Activated T-cell treated with anti-CD3 and anti-CD28 coated beads for 24 hours (primary cell): Measurements from ENCODE around the gene BANK1.
"Not testable (repeated sequence)": the region's sequence is repeated elsewhere in the genome, so short reads cannot be mapped to it uniquely, and the experiment has no call there.

ENCODE experiments used
- DNase-seq: peaks from one replicate; pipeline ENCODE4 v3.0.0-alpha.2; 2020; ENCODE audit warnings: low read depth

The BANK1 gene

DNA sequence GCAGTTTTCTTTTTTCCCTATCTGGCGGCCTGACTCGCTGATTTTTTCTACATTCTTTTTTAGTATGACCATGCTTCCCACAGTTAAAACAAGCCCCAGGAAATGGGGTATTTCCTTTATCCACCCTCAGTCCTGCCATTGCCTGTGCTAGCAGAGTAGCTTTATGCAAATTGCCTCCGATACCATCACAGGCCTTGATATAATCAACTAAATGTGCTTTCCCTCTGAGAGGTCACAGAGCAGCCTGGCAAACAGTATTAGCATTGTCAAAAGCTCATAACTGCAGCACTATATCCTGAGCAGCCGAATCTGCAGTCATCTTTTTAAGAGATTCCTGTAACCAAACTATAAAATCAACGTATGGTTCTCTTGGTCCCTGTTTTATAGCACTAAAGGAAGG, 115.0 kb downstream of the BANK1 start:
- DNase-seq = not testable (repeated sequence)

DNA sequence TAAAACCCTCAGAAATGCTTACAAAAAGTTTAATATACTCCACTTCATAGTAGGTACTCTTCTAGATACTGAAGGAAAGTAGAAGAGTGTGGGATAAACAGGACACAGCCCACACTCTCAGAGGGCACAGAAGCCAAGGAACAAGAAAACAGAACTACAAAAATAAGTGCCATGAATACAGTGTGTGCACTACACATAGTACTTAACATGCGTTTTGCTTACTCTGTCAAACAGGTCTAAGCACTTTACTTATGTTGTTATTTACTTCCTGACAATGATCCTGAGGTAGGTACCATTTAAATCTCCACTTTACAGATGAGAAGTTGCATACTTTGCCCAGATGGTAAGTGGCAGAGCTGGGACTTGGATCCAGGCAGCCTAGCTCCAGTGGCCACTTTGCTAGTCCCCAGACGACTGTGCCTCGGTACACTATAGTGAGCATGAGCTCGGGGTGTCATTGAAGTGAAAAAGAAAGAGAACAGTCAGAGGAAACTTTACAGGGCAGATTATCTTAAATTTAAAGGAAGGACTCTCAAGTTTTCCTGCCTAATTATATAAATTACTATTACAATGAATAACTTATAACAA, 120.3 kb downstream of the BANK1 start:
- no peak for DNase-seq

DNA sequence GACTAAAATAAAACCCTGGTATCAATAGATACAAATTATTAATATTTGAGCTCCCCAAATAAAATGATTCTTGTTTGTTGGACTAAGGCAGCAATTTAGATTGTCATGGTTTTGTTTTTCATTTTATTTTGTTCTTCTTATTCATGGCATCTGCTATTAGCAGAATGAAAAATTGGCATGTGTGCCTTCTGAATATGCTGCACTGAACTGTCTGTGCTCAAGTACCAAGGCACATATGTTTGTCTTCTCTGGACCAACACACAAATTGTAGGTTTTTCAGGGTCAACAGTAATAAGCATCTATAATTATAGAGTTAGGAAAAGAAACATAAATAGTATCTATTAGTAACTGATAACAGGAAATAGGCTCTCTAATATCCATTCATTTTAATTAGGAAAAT, 121.1 kb downstream of the BANK1 start:
- DNase-seq = no peak

DNA sequence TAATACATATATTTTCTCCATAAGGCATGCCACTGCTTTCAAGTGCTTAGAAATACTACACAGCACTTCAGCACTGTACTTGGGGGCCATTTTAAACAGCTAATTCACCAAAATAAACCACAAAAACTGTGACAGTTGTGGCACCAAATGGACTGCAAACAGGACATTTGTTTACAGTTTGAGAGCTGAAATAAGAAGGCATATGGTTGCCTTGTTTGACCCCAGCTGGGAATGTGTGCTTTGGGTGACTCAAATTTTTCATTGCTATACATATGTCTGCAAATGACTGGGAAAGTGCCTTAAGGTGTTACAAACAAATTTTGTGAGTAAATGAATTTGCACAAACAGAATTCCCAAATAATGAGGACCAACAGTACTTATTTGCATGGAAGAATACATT, 124.2 kb downstream of the BANK1 start:
- no peak for DNase-seq

DNA sequence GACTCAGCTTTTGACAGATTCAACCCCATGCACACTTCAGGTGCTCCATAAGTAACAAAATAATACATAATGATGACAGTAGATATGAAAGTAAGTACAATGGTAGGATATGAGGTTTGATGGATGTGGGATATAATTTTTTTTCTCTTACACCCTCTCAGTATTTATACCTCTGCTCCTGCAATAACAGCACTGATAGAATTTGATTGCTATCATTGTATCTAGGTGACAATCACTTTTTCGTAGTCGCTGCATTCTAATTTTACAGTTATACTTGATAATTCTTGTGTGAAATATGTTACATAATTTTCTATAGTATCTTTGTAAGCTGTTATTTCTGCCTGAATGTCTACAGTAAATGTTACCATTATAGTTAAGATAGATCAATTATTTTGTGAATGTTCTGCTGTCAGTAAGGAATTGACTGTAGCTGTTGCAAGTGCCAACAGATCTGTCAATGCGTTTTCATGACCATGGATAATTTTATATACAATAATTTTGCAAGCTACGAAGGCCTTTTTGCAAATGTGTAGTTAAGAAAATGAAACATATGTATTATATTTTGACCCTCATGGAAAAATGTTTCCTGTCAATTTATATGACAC, 128.9 kb downstream of the BANK1 start:
- DNase-seq = no peak

DNA sequence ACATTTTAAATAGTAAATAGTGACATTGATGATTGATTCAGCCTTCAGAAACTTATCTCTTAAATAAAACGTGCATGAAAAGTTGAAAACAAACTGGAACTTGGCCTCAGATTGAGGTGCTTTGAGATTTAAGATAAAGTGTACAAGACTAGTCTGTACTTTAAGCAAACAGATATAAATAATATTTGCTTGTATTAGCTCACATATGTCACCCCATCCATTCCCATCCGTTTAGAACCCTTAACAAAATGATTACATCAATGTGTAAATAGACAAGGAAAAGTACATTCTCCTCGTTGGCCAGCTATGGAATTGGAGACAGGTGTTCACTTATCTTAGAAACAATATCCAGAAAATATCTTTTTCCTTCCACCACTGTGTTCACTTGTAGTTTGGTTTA, 130.8 kb downstream of the BANK1 start:
- no peak for DNase-seq

DNA sequence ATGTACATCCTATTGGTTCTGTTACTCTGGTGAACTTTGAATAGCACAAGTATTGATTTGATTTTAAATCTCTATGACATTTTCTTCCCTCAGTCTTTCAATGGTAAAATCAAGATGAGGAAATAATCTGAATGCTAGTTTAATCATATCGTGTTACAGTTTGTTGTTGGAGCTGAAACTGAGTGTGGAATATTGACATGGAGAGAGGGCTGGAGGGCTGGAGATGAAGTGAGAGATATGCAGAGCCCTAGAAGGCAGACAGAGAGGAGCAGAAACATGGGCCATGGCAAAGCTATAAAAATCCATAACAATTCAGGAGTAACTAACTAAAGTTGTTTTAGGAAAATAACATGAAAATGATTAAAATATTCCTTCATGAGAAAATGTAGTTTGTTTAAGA, 141.1 kb downstream of the BANK1 start:
- no peak for DNase-seq

DNA sequence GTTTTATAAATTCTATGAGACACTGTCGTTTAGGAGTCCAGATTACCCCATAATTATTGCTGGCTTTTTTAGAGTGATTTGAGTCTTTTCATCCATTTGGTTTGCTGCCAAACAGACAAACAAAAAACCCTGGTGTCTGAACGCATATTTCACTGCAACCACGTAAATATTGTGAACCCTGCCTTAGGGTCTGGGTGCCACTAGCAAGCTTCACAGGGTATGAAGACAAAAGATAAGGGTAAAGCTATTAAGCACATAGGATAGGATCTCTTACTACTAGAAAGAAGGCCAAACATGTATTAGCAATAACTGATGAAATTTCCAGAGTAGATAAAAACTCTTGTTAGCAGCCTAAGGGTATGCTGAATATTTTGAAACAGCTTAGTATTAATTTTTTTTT, 143.3 kb downstream of the BANK1 start:
- DNase-seq = no peak

DNA sequence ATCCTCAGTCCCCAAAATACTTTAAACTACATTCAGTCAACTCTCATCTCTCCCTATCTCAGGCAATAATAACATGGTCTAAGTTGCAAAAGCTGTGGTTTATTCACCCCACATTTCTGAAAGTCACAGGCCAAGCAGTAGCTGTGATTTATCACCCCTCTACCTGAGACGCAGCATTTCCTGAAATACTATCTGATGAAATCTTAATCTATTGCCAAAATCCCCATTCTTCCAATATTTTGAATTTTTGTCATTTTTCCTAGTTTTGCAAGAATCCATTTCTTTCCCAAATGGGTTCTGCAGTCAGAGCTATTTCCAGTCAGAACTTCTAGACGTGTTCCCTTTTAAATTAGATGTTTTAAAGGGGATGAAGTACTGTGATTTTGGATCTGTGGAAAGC, 148.3 kb downstream of the BANK1 start:
- DNase-seq = no peak

DNA sequence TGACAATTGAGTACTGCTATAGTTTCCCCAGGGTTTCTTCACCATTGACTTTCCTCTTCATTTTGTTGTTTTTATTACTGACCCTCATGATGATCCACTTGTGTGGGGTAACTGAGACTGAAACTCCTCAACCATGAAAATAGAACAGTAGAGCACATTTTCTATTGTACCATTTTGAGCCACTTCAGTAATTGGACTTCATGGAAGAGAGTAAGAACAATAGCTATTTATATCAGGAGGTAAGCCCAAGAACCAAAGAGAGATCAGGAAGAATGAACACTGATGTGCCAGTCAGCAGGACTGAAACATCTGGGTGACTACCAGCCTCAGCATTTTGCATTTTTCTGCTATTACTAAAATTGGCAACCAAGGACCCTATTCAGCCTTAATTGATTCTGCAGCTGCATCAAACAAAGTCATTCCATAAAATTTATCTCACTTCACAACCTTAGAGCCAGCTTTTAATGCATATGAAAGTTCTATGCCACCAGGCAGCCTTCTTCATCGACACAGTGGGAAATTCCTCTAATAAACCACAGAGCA, 151.4 kb downstream of the BANK1 start:
- no peak for DNase-seq

DNA sequence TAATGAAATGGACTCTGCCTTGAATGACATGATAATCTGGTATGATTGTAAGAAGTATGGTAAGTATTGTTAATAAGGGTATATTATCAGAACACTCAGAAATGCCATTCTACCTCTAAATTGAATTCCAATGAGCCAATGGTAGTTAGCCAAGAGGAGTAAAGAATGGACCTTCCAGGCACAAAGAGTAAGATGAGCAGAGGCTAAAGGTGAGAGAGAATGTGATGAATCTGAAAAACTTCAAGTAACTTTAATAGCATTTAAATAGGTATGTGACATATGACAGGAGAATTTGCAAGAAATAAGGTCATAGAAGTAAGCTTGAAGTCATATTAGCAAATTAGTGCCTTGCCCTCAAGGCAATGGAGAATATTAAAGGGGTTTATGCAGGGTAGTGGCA, 152.4 kb downstream of the BANK1 start:
- DNase-seq = no peak

DNA sequence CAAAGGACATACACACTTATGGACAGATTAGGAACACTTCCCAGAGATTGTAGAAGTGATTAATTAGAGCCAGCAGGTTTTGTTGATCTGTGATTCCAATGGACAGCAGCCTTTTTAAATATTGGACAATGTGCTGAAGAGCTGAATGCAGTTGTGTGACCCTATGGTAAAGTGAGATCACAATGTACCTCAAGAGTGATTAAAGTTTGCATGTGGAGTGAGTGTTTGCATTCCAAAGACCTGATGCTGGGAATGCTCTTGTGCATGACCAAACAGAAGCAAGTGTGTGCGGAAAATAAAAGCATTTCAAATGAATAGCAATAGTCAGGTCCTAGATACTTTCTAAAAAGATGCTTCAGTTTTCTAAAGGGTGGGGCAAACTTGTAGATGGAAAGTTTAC, 154.1 kb downstream of the BANK1 start:
- no peak for DNase-seq

DNA sequence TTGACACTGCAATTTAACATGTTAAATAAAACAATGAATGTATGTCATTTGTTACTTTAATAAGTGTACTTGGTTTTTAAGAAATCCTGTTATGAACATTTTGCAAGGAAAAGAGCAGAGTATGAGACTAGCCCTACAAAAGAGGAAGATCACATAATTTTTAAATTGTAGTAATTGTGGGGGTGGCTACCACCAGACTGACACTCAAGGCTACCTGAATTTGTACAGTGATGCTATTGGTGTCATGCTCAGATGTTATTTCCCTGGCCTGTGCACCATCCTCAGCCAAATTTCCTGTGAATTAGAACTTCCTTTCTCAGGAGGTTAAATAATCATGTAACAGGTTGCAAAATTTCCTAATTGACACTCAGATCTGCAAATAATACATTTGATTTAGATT, 157.5 kb downstream of the BANK1 start:
- no peak for DNase-seq

DNA sequence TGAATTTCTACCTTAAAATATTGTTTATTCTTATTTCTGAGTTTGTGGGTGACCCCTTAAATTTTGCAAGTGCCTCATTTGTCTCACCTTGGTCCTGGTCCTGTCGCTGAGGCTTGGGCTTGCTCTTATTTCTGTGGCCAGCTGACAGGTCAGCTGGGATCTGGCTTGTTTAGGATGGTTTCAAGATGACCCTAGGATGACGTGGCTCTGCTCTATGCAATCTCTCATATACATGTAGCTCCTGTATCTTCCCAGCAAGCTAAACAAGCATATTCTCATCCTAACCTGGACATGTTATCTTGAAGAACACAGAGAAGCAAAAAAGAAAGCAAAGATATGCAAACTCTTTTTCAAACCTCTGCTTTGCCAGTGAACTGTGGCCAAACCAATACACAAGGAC, 158.4 kb downstream of the BANK1 start:
- no peak for DNase-seq

DNA sequence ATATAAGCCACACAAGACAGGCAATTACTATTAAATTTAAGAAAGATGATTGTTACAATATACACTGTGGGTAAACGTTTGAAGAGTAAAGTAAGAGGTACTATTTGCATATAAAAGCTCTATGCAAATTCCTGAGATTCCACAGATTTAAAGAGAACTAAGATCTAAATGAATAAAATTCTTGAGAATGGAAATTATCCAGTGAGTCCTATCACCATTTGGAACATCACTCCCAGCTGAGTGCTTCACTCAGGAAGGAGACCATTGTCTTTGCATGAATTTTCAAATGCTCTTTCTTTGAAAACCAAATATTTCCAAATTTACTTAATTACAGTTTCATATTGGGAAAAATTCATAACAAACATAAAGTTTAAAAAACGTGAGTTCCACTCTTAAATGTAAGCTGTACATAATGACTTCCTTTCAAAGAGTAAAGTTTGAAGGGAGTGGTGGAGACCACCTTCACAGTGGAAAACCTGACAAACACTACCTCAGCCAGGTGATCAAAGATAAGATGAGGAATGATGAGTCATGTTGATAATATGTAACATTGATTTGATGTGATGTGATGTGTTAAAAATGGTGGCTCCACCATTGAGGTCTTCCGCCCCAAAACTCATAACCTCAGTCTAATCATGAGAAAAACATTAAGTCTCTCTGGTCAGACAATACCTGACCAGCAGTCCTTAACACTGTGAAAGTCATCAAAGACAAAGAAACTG, 159.9 kb downstream of the BANK1 start:
- DNase-seq = no peak

DNA sequence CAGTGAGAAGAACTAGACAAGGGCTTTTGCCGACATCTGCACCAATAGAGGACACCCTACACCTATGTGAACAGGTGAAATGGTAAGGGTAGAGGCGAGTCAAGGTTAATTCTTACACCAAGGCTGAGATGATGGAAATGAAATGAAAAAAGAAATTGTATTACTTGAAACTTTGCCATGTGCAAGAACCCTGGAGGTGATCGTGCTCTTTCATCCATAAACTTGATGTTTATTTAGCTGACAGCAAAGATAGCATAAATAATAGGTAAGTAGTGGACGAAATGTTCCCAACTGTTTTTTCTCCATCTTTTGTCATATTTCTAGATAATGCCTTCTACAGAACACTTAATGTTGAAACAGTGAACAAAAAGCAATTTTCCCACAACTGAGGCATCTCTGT, 162.5 kb downstream of the BANK1 start:
- no peak for DNase-seq

DNA sequence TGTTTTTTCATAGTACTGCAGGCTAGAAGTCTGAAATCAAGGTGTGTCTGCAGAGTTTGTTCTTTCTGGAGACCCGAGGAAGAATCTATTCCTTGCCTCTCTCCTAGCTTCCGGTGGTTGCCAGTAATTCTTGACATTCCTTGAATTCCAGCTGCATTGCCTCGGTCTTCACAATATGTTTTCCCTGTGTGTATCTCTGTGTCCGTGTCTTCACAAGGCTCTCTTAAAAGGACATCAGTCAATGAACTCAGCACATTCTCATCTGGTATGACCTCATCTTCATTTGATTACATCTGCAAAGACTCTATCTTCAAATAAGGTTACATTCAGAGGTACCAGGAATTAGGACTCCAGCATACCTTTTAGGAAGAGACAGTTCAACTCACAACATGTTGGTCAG, 163.4 kb downstream of the BANK1 start:
- DNase-seq = no peak

DNA sequence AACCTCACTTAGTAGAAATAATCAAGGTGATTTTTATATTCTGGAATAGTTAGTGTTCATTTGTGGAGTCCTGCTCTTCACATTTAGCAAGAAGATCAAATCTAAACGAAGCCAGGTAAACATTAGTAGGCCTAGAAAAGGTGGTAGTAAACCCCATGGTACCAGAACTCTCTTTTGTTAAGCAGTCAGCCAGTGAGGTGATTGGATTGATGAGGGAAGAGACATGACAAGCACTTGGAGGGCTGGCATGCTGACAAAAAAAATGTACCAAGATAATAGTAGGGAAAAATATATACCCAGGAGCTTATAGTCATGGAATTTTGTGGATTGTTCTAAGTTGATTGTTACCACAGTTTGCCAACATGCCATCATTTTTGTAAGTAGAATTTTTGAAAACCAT, 163.8 kb downstream of the BANK1 start:
- DNase-seq = no peak

DNA sequence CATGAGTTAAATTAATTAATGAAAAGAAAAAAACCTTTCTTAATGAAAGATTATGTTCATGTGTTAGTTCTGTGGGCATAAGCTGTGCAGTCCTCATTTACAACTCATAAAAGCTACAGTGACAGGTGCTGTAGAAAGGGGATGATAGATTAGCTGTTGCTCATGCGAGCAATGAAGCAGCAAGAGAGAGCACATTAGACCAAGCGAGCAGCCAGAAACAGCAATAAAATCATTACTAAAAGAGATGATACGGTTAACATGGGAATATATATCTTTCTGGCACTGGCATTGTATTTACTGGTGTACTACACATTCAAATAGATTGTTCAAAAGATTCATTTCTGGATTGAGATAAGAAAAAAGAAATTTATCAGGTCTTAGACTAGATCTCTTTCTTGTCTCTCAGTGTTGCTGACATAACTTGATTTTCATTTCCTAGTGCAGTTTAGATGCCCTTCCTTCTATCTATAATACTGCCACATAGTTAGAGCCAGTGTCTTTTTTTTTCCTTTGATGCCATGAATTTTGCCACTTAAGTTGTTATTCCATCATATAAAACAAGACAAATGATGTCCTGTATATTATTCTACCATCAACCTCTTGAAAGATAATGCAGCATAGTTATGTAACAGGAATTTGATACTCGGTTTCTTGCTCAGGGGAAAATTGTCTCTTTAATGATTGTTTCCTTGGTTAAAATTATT, 164.6 kb downstream of the BANK1 start:
- DNase-seq = no peak

DNA sequence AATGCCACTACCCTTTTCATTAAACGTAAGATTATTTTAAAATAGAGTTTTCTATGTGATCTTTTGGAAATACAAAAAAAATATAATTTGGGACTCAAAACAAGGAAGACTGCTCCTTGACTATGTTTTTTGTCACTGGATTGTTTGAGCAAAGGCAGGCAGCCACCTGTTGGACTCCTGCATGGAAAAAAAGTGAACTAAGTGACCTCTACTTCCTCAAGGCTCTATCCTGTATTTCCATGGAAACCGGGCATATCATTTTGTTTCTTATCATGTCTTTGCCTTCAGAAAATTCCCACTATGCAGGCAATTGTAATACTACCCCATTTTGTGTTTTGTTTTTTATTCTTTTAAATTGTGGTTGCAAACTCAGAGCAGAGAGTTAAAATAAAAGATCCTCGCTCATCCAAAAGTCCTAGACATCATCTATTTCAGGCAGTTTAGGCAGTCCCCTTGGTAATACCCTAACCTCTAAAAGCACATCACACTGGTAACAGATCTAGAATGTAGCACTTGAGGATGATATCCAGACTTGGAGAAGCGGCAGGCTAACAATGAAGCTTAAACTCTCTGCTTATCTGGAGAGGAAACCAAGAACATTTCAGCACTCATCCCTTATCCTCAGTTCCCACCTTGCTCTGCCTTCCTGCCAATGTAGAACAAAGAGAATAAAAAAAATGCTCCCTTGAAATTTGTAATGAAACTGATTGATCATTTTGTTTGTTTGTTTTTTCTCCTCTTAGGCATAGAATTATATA, 165.7 kb downstream of the BANK1 start:
- no peak for DNase-seq

DNA sequence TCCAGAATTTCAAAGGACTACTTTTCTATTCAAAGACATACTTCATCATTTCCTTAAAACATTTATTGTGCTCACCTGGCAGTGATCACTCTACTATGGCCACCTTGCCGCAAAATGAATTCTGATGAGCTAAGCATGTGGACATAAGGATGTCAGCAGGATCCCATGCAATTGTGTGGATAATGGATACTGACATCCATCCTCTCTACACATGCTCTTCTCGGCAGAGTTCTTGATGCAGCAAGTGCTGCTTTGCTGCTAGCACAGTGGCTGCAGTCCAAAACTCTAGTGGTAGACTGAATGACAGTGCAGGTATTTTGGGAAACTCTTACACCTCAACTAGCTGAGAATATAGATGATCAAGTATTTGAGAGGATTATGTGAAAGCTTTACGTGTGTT, 168.0 kb downstream of the BANK1 start:
- DNase-seq = no peak

DNA sequence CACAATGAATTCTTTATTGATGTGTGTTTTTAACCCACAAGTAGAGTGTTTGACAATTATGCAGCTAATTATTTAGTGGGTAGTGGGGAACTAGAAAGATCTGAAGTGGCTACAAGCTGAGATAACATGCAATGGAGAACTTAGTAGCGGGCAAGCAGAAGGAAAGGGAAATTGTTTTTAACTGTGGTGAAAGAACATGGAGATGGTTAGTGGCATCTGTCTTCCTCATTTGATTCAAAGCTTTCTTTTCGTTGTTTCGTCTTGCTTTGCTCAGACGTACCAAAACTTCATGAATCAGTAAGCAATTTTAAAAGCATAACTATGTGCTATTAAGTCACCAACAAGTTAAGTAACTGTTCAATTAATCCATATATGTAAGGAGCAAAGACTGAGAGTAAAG, 169.9 kb downstream of the BANK1 start:
- DNase-seq = no peak
